Measurements from ENCODE around the gene NUP214. TPM values are rescaled to one million over a fixed set of nuclear protein-coding genes. Genes with fewer than 3 reads are reported as not detected.

Gene NUP214
- total and polyA plus RNA-seq, 4 donors = 23.5 to 60.7 (median 37.8) TPM

DNA sequence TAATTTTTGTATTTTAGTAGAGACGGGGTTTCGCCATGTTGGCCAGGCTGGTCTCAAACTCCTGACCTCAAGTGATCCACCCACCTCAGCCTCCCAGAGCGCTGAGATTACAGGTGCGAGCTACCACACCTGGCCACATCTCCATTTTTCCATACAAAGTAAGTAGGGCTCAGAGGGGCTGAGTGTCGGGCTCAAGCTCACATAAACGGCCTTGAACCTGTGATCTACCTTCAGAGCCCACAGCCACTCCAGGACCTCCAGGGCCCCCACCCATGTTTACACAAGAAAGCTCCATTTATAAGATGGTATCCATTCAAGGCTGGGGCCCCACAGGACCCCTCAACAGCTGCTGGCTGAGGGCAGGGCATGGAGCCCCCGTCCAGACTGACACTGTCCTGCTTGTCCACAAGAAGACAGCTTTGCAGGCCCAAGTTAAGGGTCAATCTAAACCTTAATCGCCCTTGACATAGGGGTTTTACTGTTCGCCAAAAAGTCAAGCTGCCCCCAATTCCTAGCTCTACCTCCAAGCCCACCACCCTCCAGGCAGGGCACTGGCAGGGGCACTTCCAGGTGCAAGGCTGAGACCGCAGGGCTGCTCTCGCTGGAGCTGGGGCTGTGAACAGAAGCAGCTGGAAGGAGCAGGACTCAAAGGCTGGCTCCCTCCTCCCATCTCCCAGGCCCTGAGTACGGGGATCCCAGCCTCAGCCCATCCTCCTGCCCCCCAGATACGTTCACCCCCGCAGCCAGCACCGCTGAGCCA lies 132.1 kb downstream of the NUP214 start:
- Histone ChIP-seq H3K4me3 (no peak overlapping the region), H3K9me3 (ENCODE audit: control insufficient read depth in 4 of 4, insufficient read depth in 3 of 4, low read length in 3 of 4) (no peaks in the 10 kb centered on the region), H3K36me3 (ENCODE audit: control insufficient read depth in 4 of 4, insufficient read depth in 4 of 4, low read length in 4 of 4) (peaks cover 0 to 14% (median 1%) of the 10 kb centered on the region in 4 donors), H3K9ac (ENCODE audit: insufficient read depth in 1 of 2, low read length in 2 of 2) (no peak overlapping the region), H3K4me1 (ENCODE audit: control insufficient read depth in 5 of 5, insufficient read depth in 5 of 5, low read length in 5 of 5) (peaks cover 0 to 12% (median 5%) of the 10 kb centered on the region in 5 donors), H3K27ac (ENCODE audit: low read depth in 1 of 2, low read length in 1 of 2) (no peak overlapping the region), H3K27me3 (ENCODE audit: control insufficient read depth in 3 of 3, insufficient read depth in 3 of 3, low read length in 2 of 3) (no peaks in the 10 kb centered on the region)
- no peak for ATAC-seq (ENCODE audit: insufficient read depth, low FRiP score)
- DNase-seq = no peak
- TF ChIP-seq, protein P1, sequence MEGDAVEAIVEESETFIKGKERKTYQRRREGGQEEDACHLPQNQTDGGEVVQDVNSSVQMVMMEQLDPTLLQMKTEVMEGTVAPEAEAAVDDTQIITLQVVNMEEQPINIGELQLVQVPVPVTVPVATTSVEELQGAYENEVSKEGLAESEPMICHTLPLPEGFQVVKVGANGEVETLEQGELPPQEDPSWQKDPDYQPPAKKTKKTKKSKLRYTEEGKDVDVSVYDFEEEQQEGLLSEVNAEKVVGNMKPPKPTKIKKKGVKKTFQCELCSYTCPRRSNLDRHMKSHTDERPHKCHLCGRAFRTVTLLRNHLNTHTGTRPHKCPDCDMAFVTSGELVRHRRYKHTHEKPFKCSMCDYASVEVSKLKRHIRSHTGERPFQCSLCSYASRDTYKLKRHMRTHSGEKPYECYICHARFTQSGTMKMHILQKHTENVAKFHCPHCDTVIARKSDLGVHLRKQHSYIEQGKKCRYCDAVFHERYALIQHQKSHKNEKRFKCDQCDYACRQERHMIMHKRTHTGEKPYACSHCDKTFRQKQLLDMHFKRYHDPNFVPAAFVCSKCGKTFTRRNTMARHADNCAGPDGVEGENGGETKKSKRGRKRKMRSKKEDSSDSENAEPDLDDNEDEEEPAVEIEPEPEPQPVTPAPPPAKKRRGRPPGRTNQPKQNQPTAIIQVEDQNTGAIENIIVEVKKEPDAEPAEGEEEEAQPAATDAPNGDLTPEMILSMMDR (IDR thresholded peaks at IDR 0.05; ENCODE audit: control extremely low read depth, extremely low read depth) = no peak
- WGBS, 2 donors = 81 to 91% methylated on average over 15 of the region's 15 CpGs

GRCh38 chr9:131258186-131258585 lies 132.8 kb downstream of the NUP214 start:
- Histone ChIP-seq H3K27ac (ENCODE audit: low read depth in 1 of 2, low read length in 1 of 2) (no peak overlapping the region), H3K9ac (ENCODE audit: insufficient read depth in 1 of 2, low read length in 2 of 2) (no peak overlapping the region), H3K27me3 (ENCODE audit: control insufficient read depth in 3 of 3, insufficient read depth in 3 of 3, low read length in 2 of 3) (no peaks in the 10 kb centered on the region), H3K9me3 (ENCODE audit: control insufficient read depth in 4 of 4, insufficient read depth in 3 of 4, low read length in 3 of 4) (no peaks in the 10 kb centered on the region), H3K4me3 (no peak overlapping the region), H3K36me3 (ENCODE audit: control insufficient read depth in 4 of 4, insufficient read depth in 4 of 4, low read length in 4 of 4) (peaks cover 0 to 14% (median 1%) of the 10 kb centered on the region in 4 donors), H3K4me1 (ENCODE audit: control insufficient read depth in 5 of 5, insufficient read depth in 5 of 5, low read length in 5 of 5) (peaks cover 0 to 12% (median 5%) of the 10 kb centered on the region in 5 donors)
- WGBS, 2 donors = 54 to 62% methylated on average over 15 of the region's 15 CpGs
- DNase-seq (no peak), ATAC-seq (ENCODE audit: insufficient read depth, low FRiP score) (no peak)
- TF ChIP-seq, protein P1 (IDR thresholded peaks at IDR 0.05; ENCODE audit: control extremely low read depth, extremely low read depth) = no peak

DNA sequence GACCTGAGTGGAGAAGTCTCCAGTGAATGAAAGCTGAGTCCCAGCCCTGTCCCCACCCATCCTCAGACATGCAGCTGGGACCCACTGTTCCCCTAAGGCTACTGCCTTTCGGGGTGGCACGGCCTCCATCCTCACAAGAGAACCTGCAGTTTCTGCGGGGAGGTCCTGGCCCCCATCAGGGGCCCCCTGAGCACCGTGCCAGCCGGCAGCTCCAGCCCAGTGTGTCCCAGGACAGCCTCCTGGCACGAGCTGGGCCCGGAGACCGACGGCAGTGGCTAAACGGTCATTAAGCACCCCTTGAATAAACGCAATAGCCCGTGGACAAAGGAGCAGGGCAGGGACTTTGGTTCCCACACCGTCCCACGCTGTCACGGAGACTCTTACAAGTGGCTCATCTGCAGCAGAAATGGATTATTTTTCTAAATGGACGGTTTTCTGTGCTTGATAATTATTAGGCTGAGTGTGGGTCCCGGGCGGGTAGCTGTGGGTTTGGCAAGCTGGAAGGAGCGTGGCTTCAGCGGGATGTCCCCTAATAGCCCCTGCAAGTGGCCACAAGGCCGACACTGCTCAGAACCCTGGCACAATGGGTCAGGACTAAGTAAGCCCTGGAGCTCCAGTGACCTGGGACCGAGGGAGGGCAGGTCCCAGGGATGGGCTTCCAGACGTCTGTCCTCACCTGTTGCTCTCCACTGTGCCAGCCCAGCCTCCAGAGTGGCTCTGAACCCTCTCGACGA lies 133.5 kb downstream of the NUP214 start:
- WGBS, 2 donors = 76% methylated on average over 25 of the region's 25 CpGs
- Histone ChIP-seq H3K27ac (ENCODE audit: low read depth in 1 of 2, low read length in 1 of 2) (no peak overlapping the region), H3K4me3 (no peak overlapping the region), H3K9me3 (ENCODE audit: control insufficient read depth in 4 of 4, insufficient read depth in 3 of 4, low read length in 3 of 4) (no peaks in the 10 kb centered on the region), H3K36me3 (ENCODE audit: control insufficient read depth in 4 of 4, insufficient read depth in 4 of 4, low read length in 4 of 4) (peaks cover 0 to 14% (median 1%) of the 10 kb centered on the region in 4 donors), H3K27me3 (ENCODE audit: control insufficient read depth in 3 of 3, insufficient read depth in 3 of 3, low read length in 2 of 3) (no peaks in the 10 kb centered on the region), H3K4me1 (ENCODE audit: control insufficient read depth in 5 of 5, insufficient read depth in 5 of 5, low read length in 5 of 5) (peaks cover 0 to 12% (median 5%) of the 10 kb centered on the region in 5 donors), H3K9ac (ENCODE audit: insufficient read depth in 1 of 2, low read length in 2 of 2) (no peak overlapping the region)
- TF ChIP-seq, protein P1 (IDR thresholded peaks at IDR 0.05; ENCODE audit: control extremely low read depth, extremely low read depth) = no peak
- DNase-seq = no peak
- no peak for ATAC-seq (ENCODE audit: insufficient read depth, low FRiP score)

Data from lung (tissue), 12 donors.